ENCODE results near the gene KCTD11.

GRCh38 chr17:7329997-7330637 is 21.8 kb upstream of the KCTD11 start:
- TF ChIP-seq CTCF (IDR thresholded peaks at IDR 0.05; ENCODE audit: low read length) (no peak), EZH2 (IDR thresholded peaks at IDR 0.05; ENCODE audit: borderline replicate concordance, low read length) (no peak)
